OCI-LY3 (cell line): Measurements from ENCODE around the gene SLC12A4.
"Not testable (repeated sequence)": the region's sequence is repeated elsewhere in the genome, so short reads cannot be mapped to it uniquely, and the experiment has no call there.

ENCODE experiments used
- H2AFZ ChIP-seq: fragments of 200-600, 300-600 bp; shearing (Covaris generic); 2 replicates; pipeline ENCODE4 v1.6.0; 2014; ENCODE audit warnings: antibody characterized with exemption, low read depth, low read length
- H3K27ac ChIP-seq: fragments of 200-600, 300-600 bp; sonication (generic); 2 replicates; pipeline ENCODE4 v1.5.1; 2014; ENCODE audit warnings: mild to moderate bottlenecking, low read length, moderate library complexity, mixed read lengths
- H3K27me3 ChIP-seq: fragments of 200-600, 300-600 bp; sonication (generic); 2 replicates; pipeline ENCODE4 v1.6.1; 2014; ENCODE audit warnings: low read depth, low read length, mixed read lengths
- H3K36me3 ChIP-seq: fragments of 200-600, 300-600 bp; sonication (generic); replicated peaks from 2 replicates; pipeline ENCODE3; 2014; ENCODE audit warnings: low read depth, low read length, mixed read lengths
- H3K4me1 ChIP-seq: fragments of 300-600, 200-600 bp; sonication (generic); 2 replicates; pipeline ENCODE4 v1.6.1; 2014; ENCODE audit warnings: low read length, mixed read lengths
- H3K4me2 ChIP-seq: fragments of 200-600, 300-600 bp; sonication (generic); 2 replicates; pipeline ENCODE4 v1.6.1; 2014; ENCODE audit warnings: low read length, mixed read lengths
- H3K4me3 ChIP-seq: fragments of 300-600, 200-600 bp; sonication (generic); 2 replicates; pipeline ENCODE4 v1.5.1; 2014; ENCODE audit warnings: antibody characterized with exemption, mild to moderate bottlenecking, low read length, moderate library complexity
- H3K79me2 ChIP-seq: fragments of 300-600, 200-600 bp; shearing (Covaris generic); 2 replicates; pipeline ENCODE4 v1.6.1; 2014; ENCODE audit warnings: mild to moderate bottlenecking, low read length, mixed read lengths
- H3K9ac ChIP-seq: fragments of 300-600, 200-600 bp; shearing (Covaris generic); 2 replicates; pipeline ENCODE4 v1.6.0; 2014; ENCODE audit warnings: mild to moderate bottlenecking, low read length, moderate library complexity
- H3K9me3 ChIP-seq: fragments of 200-600, 300-600 bp; shearing (Covaris generic); 2 replicates; pipeline ENCODE4 v1.6.1; 2014; ENCODE audit warnings: low read length, mixed read lengths; ENCODE audit not compliant: insufficient read depth
- H4K20me1 ChIP-seq: fragments of 200-600, 300-600 bp; sonication (generic); 2 replicates; pipeline ENCODE4 v1.6.1; 2016; ENCODE audit warnings: low read length, mixed read lengths; ENCODE audit not compliant: insufficient read depth
- EZH2phosphoT487 ChIP-seq: fragments of 200-600 bp; shearing (Covaris generic); IDR thresholded peaks from 2 replicates; pipeline ENCODE4 v1.6.1; 2018; ENCODE audit warnings: antibody characterized with exemption, mixed run types, low read depth
- TF ChIP-seq, protein P1 (sequence below): fragments of 200-600, 300-600 bp; sonication (generic); IDR thresholded peaks from 2 replicates; pipeline ENCODE4 v1.5.1; 2014; ENCODE audit warnings: antibody characterized with exemption, low read length, low read depth

The SLC12A4 gene

DNA sequence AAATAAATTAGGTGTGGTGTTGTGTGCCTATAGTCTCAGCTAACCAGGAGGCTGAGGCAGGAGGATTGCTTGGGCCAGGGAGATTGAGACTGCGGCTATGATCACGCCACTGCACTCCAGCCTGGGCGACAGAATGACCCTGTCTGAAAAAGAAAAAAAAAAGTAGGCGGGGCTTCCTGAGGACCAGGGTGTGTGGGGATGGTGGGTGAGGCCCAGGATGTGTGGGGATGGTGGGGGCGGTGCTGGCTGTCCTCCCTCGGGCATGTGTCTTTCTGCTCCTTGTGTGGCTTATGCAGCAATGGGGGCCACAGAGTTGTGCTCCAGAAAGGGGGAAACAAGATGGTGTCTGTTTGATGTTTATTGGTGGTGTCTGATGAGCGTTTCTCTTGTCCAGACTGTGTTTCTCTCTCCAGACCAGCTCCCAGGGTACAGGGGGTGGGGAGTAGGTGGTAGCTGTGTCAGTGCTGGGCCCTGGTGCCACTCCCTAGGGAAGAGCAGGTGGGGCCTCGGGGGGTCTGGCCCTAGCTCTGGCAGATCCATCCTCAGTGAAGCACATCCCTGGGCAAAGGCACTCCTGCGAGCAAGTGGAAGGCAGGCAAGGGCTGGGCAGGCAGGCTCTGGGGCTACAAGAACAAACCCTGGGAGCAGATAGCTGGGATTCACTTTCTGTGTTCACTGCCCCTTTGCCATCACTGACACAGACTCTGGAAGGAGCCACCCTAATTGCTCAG is 26.8 kb downstream of the SLC12A4 start:
- Histone ChIP-seq H3K9me3 (no peaks in the 10 kb centered on the region), H4K20me1 (peaks cover 18% of the 10 kb centered on the region; the same call in 1 of the 2 replicates), H2AFZ (no peak overlapping the region), H3K4me2 (no peak overlapping the region), H3K27me3 (no peaks in the 10 kb centered on the region), H3K27ac (no peak overlapping the region), H3K9ac (no peak overlapping the region), H3K4me1 (peaks cover 8% of the 10 kb centered on the region), H3K36me3 (peaks cover 35% of the 10 kb centered on the region), H3K4me3 (no peak overlapping the region), H3K79me2 (peaks cover 19% of the 10 kb centered on the region)
- TF ChIP-seq, protein P1, sequence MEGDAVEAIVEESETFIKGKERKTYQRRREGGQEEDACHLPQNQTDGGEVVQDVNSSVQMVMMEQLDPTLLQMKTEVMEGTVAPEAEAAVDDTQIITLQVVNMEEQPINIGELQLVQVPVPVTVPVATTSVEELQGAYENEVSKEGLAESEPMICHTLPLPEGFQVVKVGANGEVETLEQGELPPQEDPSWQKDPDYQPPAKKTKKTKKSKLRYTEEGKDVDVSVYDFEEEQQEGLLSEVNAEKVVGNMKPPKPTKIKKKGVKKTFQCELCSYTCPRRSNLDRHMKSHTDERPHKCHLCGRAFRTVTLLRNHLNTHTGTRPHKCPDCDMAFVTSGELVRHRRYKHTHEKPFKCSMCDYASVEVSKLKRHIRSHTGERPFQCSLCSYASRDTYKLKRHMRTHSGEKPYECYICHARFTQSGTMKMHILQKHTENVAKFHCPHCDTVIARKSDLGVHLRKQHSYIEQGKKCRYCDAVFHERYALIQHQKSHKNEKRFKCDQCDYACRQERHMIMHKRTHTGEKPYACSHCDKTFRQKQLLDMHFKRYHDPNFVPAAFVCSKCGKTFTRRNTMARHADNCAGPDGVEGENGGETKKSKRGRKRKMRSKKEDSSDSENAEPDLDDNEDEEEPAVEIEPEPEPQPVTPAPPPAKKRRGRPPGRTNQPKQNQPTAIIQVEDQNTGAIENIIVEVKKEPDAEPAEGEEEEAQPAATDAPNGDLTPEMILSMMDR: no peak
- TF ChIP-seq EZH2phosphoT487: no peak

GRCh38 chr16:67940446-67941089 is 27.9 kb downstream of the SLC12A4 start:
- peaks cover 18% of the 10 kb centered on the region; the same call in 1 of the 2 replicates for H4K20me1 ChIP-seq
- H3K4me1 ChIP-seq: peaks cover 8% of the 10 kb centered on the region

DNA sequence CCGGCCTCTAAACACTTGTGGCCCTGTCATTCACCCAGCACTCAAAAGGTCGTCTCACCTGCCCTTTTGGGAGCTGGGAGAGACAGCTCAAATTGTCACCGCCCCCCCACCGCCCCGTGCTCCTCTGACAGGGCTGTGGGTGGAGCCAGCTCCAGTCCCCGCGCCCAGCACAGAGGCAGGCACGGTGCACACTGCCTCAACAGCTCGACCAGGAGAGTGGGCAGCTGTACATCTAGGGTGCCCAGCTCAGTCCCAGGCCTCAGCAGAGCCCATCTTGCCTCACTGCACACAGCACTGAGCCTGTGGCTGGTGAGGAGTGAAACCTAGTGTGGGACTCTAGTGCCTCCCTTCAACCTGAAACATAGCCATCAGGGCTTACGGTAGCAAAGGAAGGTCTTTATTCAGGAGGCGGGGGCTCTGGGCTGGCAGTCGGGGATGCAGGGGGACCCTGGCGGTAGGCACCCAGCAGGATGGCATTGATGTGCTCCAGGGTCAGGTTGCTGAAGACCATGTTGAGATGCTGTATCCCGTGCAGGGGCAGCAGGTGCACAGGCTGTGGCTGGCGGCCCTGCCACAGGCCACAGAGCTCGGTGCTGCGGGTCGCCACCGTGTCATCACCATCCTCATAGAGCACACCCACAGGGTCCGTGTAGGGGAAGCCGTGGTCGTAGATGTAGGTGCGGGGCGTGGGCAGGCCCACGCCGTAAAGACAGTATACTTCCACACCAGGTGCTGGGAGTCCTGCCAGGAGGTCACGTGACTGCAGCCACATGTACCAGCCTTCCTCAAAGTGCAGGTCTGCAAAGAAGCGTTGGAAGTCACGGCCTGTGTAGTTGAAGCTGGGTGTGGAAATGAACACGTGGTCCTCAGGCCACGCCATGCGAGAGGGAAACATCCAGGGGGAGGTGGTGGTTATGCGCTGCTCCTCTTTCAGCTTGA is 28.7 kb downstream of the SLC12A4 start:
- H3K79me2 ChIP-seq: peaks cover 37% of the 10 kb centered on the region
- no peak overlapping the region for H3K4me2 ChIP-seq
- H3K9me3 ChIP-seq: no peaks in the 10 kb centered on the region
- H3K27me3 ChIP-seq: no peaks in the 10 kb centered on the region
- no peak overlapping the region for H2AFZ ChIP-seq
- H3K27ac ChIP-seq: no peak overlapping the region
- no peak overlapping the region for H3K4me3 ChIP-seq
- peaks cover 25% of the 10 kb centered on the region for H4K20me1 ChIP-seq
- peaks cover 39% of the 10 kb centered on the region for H3K36me3 ChIP-seq
- no peak overlapping the region for H3K9ac ChIP-seq
- peaks cover 15% of the 10 kb centered on the region for H3K4me1 ChIP-seq
- no peak for TF ChIP-seq EZH2phosphoT487

More at GRCh38 chr16:67940446-67941089, 27.9 kb downstream of the SLC12A4 start:
- Histone ChIP-seq H3K36me3 (peaks cover 32% of the 10 kb centered on the region), H3K79me2 (peaks cover 29% of the 10 kb centered on the region), H3K4me2 (no peak overlapping the region), H3K9me3 (no peaks in the 10 kb centered on the region), H3K4me3 (no peak overlapping the region), H3K27me3 (no peaks in the 10 kb centered on the region), H2AFZ (no peak overlapping the region), H3K9ac (no peak overlapping the region), H3K27ac (no peak overlapping the region)
- no peak for TF ChIP-seq EZH2phosphoT487
- TF ChIP-seq, protein P1: no peak

- Histone ChIP-seq H3K27ac (peak overlapping the region; percentile 98; the same call in 1 of the 2 replicates), H4K20me1 (peaks cover 18% of the 10 kb centered on the region), H3K36me3 (peaks cover 51% of the 10 kb centered on the region), H3K4me3 (peak overlapping the region; percentile 93; the same call in 1 of the 2 replicates), H3K4me1 (peaks cover 16% of the 10 kb centered on the region), H3K4me2 (peak overlapping the region; percentile 100), H3K79me2 (peaks cover 42% of the 10 kb centered on the region)
- not testable (repeated sequence) for H2AFZ ChIP-seq, H3K27me3 ChIP-seq, H3K9ac ChIP-seq, H3K9me3 ChIP-seq
Observed at GRCh38 chr16:67937713-67938112, 30.7 kb downstream of the SLC12A4 start.
